Esophagus squamous epithelium (tissue), 5 donors: ENCODE results near the gene SMARCC2. TPM values are rescaled to one million over a fixed set of nuclear protein-coding genes. Genes with fewer than 3 reads are reported as not detected.
"Not testable (repeated sequence)": the region's sequence is repeated elsewhere in the genome, so short reads cannot be mapped to it uniquely, and the experiment has no call there.

Experiments
- DNase-seq: peaks from one replicate; lab custom pipeline; 2025; lab: John Stamatoyannopoulos, UW
- H3K27ac ChIP-seq, 4 donors: fragments of 200-600 bp; sonication (generic); one replicate each; pipeline ENCODE4 v1.5.1; 2016 to 2019; ENCODE audit warnings: mild to moderate bottlenecking in 1 of 4
- H3K27me3 ChIP-seq, 4 donors: fragments of 200-600 bp; sonication (generic); 1 replicate in 3 of 4; 2 replicates in 1 of 4; pipeline versions ENCODE4 v1.5.1 to v1.6.0; 2017 to 2021; ENCODE audit warnings: antibody characterized with exemption in 1 of 4
- H3K36me3 ChIP-seq, 3 donors: fragments of 200-600 bp; sonication (generic); one replicate each; pipeline ENCODE4 v1.5.1; 2016 to 2019
- H3K4me1 ChIP-seq, 3 donors: fragments of 200-600 bp; sonication (generic); one replicate each; pipeline ENCODE4 v1.5.1; 2017 to 2019
- H3K4me3 ChIP-seq, 4 donors: fragments of 200-600 bp; sonication (generic); 1 replicate in 3 of 4; 2 replicates in 1 of 4; pipeline ENCODE4 v1.5.1; 2016 to 2019; ENCODE audit warnings: mild to moderate bottlenecking in 2 of 4, moderate library complexity in 1 of 4
- H3K9me3 ChIP-seq, 3 donors: fragments of 200-600 bp; sonication (generic); one replicate each; pipeline ENCODE4 v1.5.1; 2016 to 2019
- CTCF ChIP-seq, 6 experiments: fragments of 450-650 bp in 4 of 6; fragments of 200-600 bp in 2 of 6; sonication (generic) in 2 of 6; IDR thresholded peaks; one replicate each; pipeline ENCODE4 v1.5.1; 2016 to 2019; ENCODE audit warnings: antibody characterized with exemption in 6 of 6, mild to moderate bottlenecking in 4 of 6, moderate library complexity in 4 of 6
- POLR2A ChIP-seq, 4 donors: fragments of 450-650 bp; IDR thresholded peaks; one replicate each; pipeline ENCODE4 v1.6.1; 2017; ENCODE audit warnings: antibody characterized with exemption in 4 of 4, mild to moderate bottlenecking in 4 of 4, moderate library complexity in 3 of 4
- WGBS, 2 donors: methylation state at CpG; one replicate each; pipeline ENCODE4 v1.1.5; 2018; 5-methylcytosine and 5-hydroxymethylcytosine counted together
- intact Hi-C: fragments of 100-400 bp; cut with DNase I; formaldehyde crosslinking; loops from one replicate; pipeline ENCODE4 v1.15.0; 2022
- total RNA-seq, 4 donors: library from RNA; depleted of rRNA; stranded (reverse); fragments of >200 nt; gene quantifications; one replicate each; pipeline ENCODE4 v1.1.0, GENCODE V29; 2016
- donor health status: DM: yes; HTN: yes; CAD: no.

Gene SMARCC2
- total RNA-seq, 4 donors from 2014 or later: 31.7 to 64.9 (median 46.1) TPM

- intact Hi-C loops: no loop called here
- 85 to 87% methylated on average over 9 of the region's 9 CpGs for WGBS, 2 donors
Measured at GRCh38 chr12:56197921-56198635, 8.8 kb upstream of the SMARCC2 start.

GRCh38 chr12:56196818-56197550 is 7.7 kb upstream of the SMARCC2 start:
- H3K4me3 ChIP-seq, H3K27me3 ChIP-seq, DNase-seq, H3K27ac ChIP-seq, H3K36me3 ChIP-seq, H3K9me3 ChIP-seq, intact Hi-C loops, H3K4me1 ChIP-seq: not testable (repeated sequence)
- WGBS, 2 donors: 72 to 81% methylated on average over 11 of the region's 11 CpGs

More at GRCh38 chr12:56197921-56198635, 8.8 kb upstream of the SMARCC2 start:
- Histone ChIP-seq H3K4me3 (no peak overlapping the region), H3K27ac (no peak overlapping the region), H3K36me3 (no peaks in the 10 kb centered on the region), H3K27me3 (no peaks in the 10 kb centered on the region), H3K9me3 (no peaks in the 10 kb centered on the region), H3K4me1 (no peaks in the 10 kb centered on the region)
- TF ChIP-seq CTCF (IDR thresholded peaks at IDR 0.05): no peak
- no peak for TF ChIP-seq POLR2A (IDR thresholded peaks at IDR 0.05)
- DNase-seq: no peak

- Histone ChIP-seq H3K9me3 (no peaks in the 10 kb centered on the region), H3K36me3 (no peaks in the 10 kb centered on the region), H3K27ac (no peak overlapping the region), H3K4me3 (no peak overlapping the region), H3K27me3 (no peaks in the 10 kb centered on the region), H3K4me1 (peaks cover 10 to 20% (median 11%) of the 10 kb centered on the region in 3 donors)
- WGBS, 2 donors: 32 to 55% methylated on average over 1 of the region's 1 CpG
- TF ChIP-seq CTCF (IDR thresholded peaks at IDR 0.05) (peak; percentile 78 to 89 (median 86)), POLR2A (IDR thresholded peaks at IDR 0.05) (no peak)
- intact Hi-C loops: no loop called here
- peak; percentile 16 for DNase-seq
Measured at GRCh38 chr12:56193025-56193578, 3.8 kb upstream of the SMARCC2 start.

GRCh38 chr12:56192582-56192981 is 3.3 kb upstream of the SMARCC2 start:
- H3K27ac ChIP-seq: no peak overlapping the region
- TF ChIP-seq CTCF (IDR thresholded peaks at IDR 0.05): no peak
- no peak for TF ChIP-seq POLR2A (IDR thresholded peaks at IDR 0.05)
- intact Hi-C loops: no loop called here
- H3K36me3 ChIP-seq: no peaks in the 10 kb centered on the region
- H3K27me3 ChIP-seq: no peaks in the 10 kb centered on the region
- peaks cover 15 to 25% (median 16%) of the 10 kb centered on the region in 3 donors for H3K4me1 ChIP-seq
- no peaks in the 10 kb centered on the region for H3K9me3 ChIP-seq
- no peak overlapping the region for H3K4me3 ChIP-seq
- DNase-seq: no peak

- Histone ChIP-seq H3K27ac (peak overlapping the region; percentile 93 to 99 (median 95)), H3K9me3 (no peaks in the 10 kb centered on the region), H3K36me3 (peaks cover 0 to 16% (median 2%) of the 10 kb centered on the region in 3 donors), H3K4me1 (peaks cover 18 to 38% (median 25%) of the 10 kb centered on the region in 3 donors), H3K27me3 (no peaks in the 10 kb centered on the region), H3K4me3 (peak overlapping the region in 3 of 4 donors; percentile 78 to 97 (median 86))
- 26 to 28% methylated on average over 7 to 9 of the region's 9 CpGs for WGBS, 2 donors
- TF ChIP-seq CTCF (IDR thresholded peaks at IDR 0.05) (no peak), POLR2A (IDR thresholded peaks at IDR 0.05) (no peak)
- DNase-seq: no peak
- intact Hi-C loops: no loop called here
Measured at GRCh38 chr12:56190695-56191155, 1.4 kb upstream of the SMARCC2 start.
